Measurements from ENCODE around the gene KNDC1.

DNA sequence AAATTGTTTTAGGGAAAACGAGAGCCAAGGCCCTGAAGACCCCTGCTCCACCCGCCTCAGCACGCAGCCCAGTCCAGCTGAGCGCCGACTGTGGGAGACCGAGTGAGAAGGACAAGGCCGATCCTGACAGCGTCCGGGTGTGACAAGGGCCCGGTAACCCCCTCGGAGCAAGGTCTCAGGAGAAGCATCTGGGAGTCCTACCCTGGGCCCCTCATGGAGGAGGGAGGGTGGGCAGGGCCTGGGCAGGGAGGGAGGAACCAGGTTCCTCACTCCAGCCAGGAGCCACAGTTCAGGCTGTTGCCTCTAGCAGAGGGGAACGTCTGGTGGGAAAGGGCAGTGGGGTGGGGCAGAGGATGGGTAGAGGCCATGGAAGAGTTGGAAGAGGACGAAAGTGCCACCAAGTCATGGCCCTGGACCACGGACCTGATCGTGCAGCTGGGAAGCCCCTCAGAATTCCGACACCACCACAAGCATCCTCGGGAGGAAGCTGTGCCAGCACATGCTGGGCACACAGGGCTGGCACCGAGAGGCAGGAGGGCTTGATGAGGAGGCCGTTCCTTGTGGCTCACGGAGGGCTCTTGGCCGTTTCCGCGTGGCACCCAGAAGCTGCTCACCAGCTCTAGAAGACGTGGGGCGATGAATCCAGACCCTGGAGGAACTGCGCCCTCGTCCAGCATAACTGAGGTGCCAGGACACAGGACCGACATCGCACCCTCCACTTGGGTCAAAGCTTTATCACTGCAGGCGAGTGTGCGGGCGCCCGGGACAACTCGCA, 2.2 kb upstream of the KNDC1 start:
- TF ChIP-seq FOXP2 (optimal IDR thresholded peaks at IDR 0.05; ENCODE audit: borderline replicate concordance, extremely low read depth, extremely low read length, insufficient read depth) (no peak), POLR2AphosphoS5 (IDR thresholded peaks at IDR 0.05; ENCODE audit: low read depth, low read length) (no peak), TAF1 (IDR thresholded peaks at IDR 0.05; ENCODE audit: borderline replicate concordance, insufficient read depth, low read length) (no peak)
- TF ChIP-seq, protein P1, sequence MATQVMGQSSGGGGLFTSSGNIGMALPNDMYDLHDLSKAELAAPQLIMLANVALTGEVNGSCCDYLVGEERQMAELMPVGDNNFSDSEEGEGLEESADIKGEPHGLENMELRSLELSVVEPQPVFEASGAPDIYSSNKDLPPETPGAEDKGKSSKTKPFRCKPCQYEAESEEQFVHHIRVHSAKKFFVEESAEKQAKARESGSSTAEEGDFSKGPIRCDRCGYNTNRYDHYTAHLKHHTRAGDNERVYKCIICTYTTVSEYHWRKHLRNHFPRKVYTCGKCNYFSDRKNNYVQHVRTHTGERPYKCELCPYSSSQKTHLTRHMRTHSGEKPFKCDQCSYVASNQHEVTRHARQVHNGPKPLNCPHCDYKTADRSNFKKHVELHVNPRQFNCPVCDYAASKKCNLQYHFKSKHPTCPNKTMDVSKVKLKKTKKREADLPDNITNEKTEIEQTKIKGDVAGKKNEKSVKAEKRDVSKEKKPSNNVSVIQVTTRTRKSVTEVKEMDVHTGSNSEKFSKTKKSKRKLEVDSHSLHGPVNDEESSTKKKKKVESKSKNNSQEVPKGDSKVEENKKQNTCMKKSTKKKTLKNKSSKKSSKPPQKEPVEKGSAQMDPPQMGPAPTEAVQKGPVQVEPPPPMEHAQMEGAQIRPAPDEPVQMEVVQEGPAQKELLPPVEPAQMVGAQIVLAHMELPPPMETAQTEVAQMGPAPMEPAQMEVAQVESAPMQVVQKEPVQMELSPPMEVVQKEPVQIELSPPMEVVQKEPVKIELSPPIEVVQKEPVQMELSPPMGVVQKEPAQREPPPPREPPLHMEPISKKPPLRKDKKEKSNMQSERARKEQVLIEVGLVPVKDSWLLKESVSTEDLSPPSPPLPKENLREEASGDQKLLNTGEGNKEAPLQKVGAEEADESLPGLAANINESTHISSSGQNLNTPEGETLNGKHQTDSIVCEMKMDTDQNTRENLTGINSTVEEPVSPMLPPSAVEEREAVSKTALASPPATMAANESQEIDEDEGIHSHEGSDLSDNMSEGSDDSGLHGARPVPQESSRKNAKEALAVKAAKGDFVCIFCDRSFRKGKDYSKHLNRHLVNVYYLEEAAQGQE (IDR thresholded peaks at IDR 0.05; ENCODE audit: insufficient read depth in 1 of 2, low read depth in 2 of 2, low read length in 2 of 2), result no peak
